Measurements from ENCODE around the gene TMEM134. TPM values are rescaled to one million over a fixed set of nuclear protein-coding genes. Genes with fewer than 3 reads are reported as not detected.

The TMEM134 gene
- total and polyA plus RNA-seq, 10 of the 15 experiments (the other 5 are each of a cell fraction or from before 2014, with no cell fraction given) = 1.6 to 93.8 (median 27.8) TPM

DNA sequence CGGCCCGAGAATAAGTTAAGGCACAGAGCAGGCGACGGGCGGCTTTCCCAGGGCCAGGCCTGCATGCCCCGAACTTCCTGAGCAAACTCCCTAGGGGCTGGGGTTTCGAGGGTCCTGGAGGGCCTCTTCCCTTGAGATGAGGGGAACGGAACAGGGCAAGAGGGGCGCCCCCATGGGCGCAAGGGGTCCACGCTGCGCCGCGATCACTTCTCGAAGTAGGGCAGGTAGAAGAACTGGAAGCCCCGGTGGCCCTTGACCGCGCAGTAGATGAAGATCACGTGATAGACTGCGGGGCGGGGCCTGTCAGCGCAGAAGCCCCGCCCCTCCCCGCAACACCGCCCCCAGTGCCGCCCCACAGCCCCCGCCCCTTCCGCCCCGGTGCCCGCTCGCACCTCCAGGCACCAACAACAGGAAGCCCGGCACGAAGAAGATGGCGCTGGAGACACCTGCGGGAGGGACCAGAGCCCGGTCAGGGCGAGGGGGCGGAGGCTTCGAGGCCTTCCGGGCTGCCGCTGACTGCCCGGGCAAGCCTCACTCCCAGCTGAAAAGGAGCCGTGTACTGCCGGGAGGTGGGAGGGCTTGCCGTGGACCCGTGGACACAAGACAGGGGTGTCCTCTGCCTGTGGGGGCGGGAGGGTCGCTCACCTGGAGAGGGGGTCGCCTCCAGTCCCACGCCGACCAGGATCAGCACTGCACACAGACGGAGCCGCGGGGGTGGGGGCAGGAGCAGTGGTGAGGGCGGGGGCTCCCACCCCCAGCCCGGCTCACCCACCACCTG is 4.5 kb downstream of the TMEM134 start (continued):
- 0 out of 2 replicates have a peak, but pooled peaks have one; percentile 23 for TF ChIP-seq RELB (IDR thresholded peaks at IDR 0.05; ENCODE audit: low read depth)
- TF ChIP-seq GABPA (IDR thresholded peaks at IDR 0.05; ENCODE audit: low read depth) = no peak
- TF ChIP-seq BCL11A (IDR thresholded peaks at IDR 0.05; ENCODE audit: low read depth, low read length) = no peak
- TF ChIP-seq HCFC1 (IDR thresholded peaks at IDR 0.05; ENCODE audit: low read length) = no peak; the same call in 1 of the 2 replicates
- TF ChIP-seq, protein P1, sequence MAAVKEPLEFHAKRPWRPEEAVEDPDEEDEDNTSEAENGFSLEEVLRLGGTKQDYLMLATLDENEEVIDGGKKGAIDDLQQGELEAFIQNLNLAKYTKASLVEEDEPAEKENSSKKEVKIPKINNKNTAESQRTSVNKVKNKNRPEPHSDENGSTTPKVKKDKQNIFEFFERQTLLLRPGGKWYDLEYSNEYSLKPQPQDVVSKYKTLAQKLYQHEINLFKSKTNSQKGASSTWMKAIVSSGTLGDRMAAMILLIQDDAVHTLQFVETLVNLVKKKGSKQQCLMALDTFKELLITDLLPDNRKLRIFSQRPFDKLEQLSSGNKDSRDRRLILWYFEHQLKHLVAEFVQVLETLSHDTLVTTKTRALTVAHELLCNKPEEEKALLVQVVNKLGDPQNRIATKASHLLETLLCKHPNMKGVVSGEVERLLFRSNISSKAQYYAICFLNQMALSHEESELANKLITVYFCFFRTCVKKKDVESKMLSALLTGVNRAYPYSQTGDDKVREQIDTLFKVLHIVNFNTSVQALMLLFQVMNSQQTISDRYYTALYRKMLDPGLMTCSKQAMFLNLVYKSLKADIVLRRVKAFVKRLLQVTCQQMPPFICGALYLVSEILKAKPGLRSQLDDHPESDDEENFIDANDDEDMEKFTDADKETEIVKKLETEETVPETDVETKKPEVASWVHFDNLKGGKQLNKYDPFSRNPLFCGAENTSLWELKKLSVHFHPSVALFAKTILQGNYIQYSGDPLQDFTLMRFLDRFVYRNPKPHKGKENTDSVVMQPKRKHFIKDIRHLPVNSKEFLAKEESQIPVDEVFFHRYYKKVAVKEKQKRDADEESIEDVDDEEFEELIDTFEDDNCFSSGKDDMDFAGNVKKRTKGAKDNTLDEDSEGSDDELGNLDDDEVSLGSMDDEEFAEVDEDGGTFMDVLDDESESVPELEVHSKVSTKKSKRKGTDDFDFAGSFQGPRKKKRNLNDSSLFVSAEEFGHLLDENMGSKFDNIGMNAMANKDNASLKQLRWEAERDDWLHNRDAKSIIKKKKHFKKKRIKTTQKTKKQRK (IDR thresholded peaks at IDR 0.05; ENCODE audit: low read depth, low read length) = no peak
- TF ChIP-seq, protein P2, sequence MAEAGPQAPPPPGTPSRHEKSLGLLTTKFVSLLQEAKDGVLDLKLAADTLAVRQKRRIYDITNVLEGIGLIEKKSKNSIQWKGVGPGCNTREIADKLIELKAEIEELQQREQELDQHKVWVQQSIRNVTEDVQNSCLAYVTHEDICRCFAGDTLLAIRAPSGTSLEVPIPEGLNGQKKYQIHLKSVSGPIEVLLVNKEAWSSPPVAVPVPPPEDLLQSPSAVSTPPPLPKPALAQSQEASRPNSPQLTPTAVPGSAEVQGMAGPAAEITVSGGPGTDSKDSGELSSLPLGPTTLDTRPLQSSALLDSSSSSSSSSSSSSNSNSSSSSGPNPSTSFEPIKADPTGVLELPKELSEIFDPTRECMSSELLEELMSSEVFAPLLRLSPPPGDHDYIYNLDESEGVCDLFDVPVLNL (IDR thresholded peaks at IDR 0.05; ENCODE audit: low read depth, low read length) = no peak

All from GM12878 (cell line).